ENCODE data around the gene RFWD3. TPM values are rescaled to one million over a fixed set of nuclear protein-coding genes. Genes with fewer than 3 reads are reported as not detected.
A peak's percentile ranks its signal among the peaks of the same experiment; 100 is the strongest.

The RFWD3 gene
- total and polyA plus RNA-seq, 8 donors = 4.1 to 65.6 (median 12.5) TPM

- WGBS, 5 donors = 38 to 56% (median 40%) methylated on average over 1 of the region's 1 CpG
- TF ChIP-seq POLR2AphosphoS5 (IDR thresholded peaks at IDR 0.05) = no peak
- TF ChIP-seq EP300 (IDR thresholded peaks at IDR 0.05) = no peak
- no peak for TF ChIP-seq POLR2A (IDR thresholded peaks at IDR 0.05)
- no peak for TF ChIP-seq CTCF (IDR thresholded peaks at IDR 0.05)
- Histone ChIP-seq H3K4me3 (no peak overlapping the region), H3K4me1 (peaks cover 0 to 9% (median 4%) of the 10 kb centered on the region in 4 donors), H3K27me3 (no peaks in the 10 kb centered on the region), H3K36me3 (peaks cover 21 to 79% (median 69%) of the 10 kb centered on the region in 4 donors), H3K9me3 (no peaks in the 10 kb centered on the region), H3K27ac (no peak overlapping the region)
- DNase-seq = no peak
- intact Hi-C loops (cut with DNase I; ENCODE audit: low total_unique reads) = no loop called here
These were observed 14.4 kb downstream of the RFWD3 start for GRCh38 chr16:74652249-74652648.

GRCh38 chr16:74651841-74652240 is 14.8 kb downstream of the RFWD3 start:
- TF ChIP-seq EP300 (IDR thresholded peaks at IDR 0.05) = no peak
- TF ChIP-seq POLR2AphosphoS5 (IDR thresholded peaks at IDR 0.05) = no peak
- 80 to 86% (median 80%) methylated on average over 2 of the region's 2 CpGs for WGBS, 5 donors
- Histone ChIP-seq H3K9me3 (no peaks in the 10 kb centered on the region), H3K36me3 (peaks cover 21 to 81% (median 71%) of the 10 kb centered on the region in 4 donors), H3K4me1 (peaks cover 0 to 9% (median 4%) of the 10 kb centered on the region in 4 donors), H3K27ac (no peak overlapping the region), H3K4me3 (no peak overlapping the region), H3K27me3 (no peaks in the 10 kb centered on the region)
- intact Hi-C loops (cut with DNase I; ENCODE audit: low total_unique reads) = no loop called here
- DNase-seq = no peak

GRCh38 chr16:74650966-74651567 is 15.6 kb downstream of the RFWD3 start:
- intact Hi-C loops (cut with DNase I; ENCODE audit: low total_unique reads) = no loop called here
- peaks cover 23 to 83% (median 76%) of the 10 kb centered on the region in 4 donors for H3K36me3 ChIP-seq
- H3K27ac ChIP-seq = no peak overlapping the region
- WGBS, 5 donors = 75 to 88% (median 82%) methylated on average over 6 of the region's 6 CpGs
- H3K4me3 ChIP-seq = no peak overlapping the region
- H3K27me3 ChIP-seq = no peaks in the 10 kb centered on the region
- H3K4me1 ChIP-seq = peaks cover 0 to 9% (median 4%) of the 10 kb centered on the region in 4 donors
- no peak for TF ChIP-seq POLR2A (IDR thresholded peaks at IDR 0.05)
- peak in 3 of 7 experiments; percentile 8 to 41 (median 29) for TF ChIP-seq CTCF (IDR thresholded peaks at IDR 0.05)
- no peak for DNase-seq
- H3K9me3 ChIP-seq = no peaks in the 10 kb centered on the region

GRCh38 chr16:74649839-74650504 is 16.7 kb downstream of the RFWD3 start:
- Histone ChIP-seq H3K4me1 (peaks cover 0 to 9% (median 3%) of the 10 kb centered on the region in 4 donors), H3K27me3 (no peaks in the 10 kb centered on the region), H3K9me3 (no peaks in the 10 kb centered on the region), H3K27ac (no peak overlapping the region), H3K4me3 (no peak overlapping the region), H3K36me3 (peaks cover 23 to 87% (median 78%) of the 10 kb centered on the region in 4 donors)
- no peak for TF ChIP-seq EP300 (IDR thresholded peaks at IDR 0.05)
- no peak for TF ChIP-seq CTCF (IDR thresholded peaks at IDR 0.05)
- no peak for TF ChIP-seq POLR2A (IDR thresholded peaks at IDR 0.05)
- TF ChIP-seq POLR2AphosphoS5 (IDR thresholded peaks at IDR 0.05) = no peak
- DNase-seq = no peak
- intact Hi-C loops (cut with DNase I; ENCODE audit: low total_unique reads) = no loop called here
- 49 to 65% (median 53%) methylated on average over 1 of the region's 1 CpG for WGBS, 5 donors

- no peak for DNase-seq
- WGBS, 5 donors = 97 to 99% (median 98%) methylated on average over 8 of the region's 8 CpGs
- no peaks in the 10 kb centered on the region for H3K4me1 ChIP-seq
- TF ChIP-seq POLR2A (IDR thresholded peaks at IDR 0.05) = no peak
- no peak for TF ChIP-seq POLR2AphosphoS5 (IDR thresholded peaks at IDR 0.05)
- TF ChIP-seq CTCF (IDR thresholded peaks at IDR 0.05) = no peak
- TF ChIP-seq EP300 (IDR thresholded peaks at IDR 0.05) = no peak
- no peak overlapping the region for H3K4me3 ChIP-seq
- no peak overlapping the region for H3K27ac ChIP-seq
- H3K9me3 ChIP-seq = no peaks in the 10 kb centered on the region
- H3K27me3 ChIP-seq = no peaks in the 10 kb centered on the region
- peaks cover 28 to 100% (median 93%) of the 10 kb centered on the region in 4 donors for H3K36me3 ChIP-seq
- intact Hi-C loops (cut with DNase I; ENCODE audit: low total_unique reads) = no loop called here
These were observed 24.7 kb downstream of the RFWD3 start for GRCh38 chr16:74641969-74642368.

All from stomach (tissue), 9 donors.